EL (cell line): ENCODE measurements around the gene CD300LB.
A peak's percentile ranks its signal among the peaks of the same experiment; 100 is the strongest.
"Not testable (repeated sequence)": the region's sequence is repeated elsewhere in the genome, so short reads cannot be mapped to it uniquely, and the experiment has no call there.

Experiments
- DNase-seq: peaks from one replicate; pipeline ENCODE4 v3.0.0-alpha.2; 2016

Gene CD300LB

GRCh38 chr17:74524653-74525464, 6.4 kb downstream of the CD300LB start:
- DNase-seq: no peak

DNA sequence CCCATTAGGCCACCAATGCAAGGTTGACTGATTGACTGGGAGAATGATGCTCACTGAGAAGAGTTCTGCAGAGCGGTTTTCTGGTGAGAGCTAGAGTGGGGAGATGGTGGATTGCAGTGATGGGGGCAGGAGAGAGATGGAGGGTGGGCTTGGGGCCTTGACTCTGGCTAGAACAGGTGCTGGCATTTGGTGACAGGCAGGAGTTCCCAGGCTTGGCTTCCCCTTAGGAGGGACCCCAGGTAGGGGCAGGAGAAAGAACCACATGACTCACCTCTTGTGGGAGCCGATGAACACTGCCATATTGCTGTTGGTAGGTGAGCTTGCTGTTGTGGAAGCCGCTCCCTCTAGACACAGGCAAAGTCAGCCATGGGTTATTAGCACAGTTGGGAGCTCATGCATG, 8.0 kb downstream of the CD300LB start:
- no peak for DNase-seq

GRCh38 chr17:74522381-74523105, 8.7 kb downstream of the CD300LB start:
- no peak for DNase-seq

- DNase-seq: no peak
Measured at GRCh38 chr17:74521701-74522201, 9.5 kb downstream of the CD300LB start.

DNA sequence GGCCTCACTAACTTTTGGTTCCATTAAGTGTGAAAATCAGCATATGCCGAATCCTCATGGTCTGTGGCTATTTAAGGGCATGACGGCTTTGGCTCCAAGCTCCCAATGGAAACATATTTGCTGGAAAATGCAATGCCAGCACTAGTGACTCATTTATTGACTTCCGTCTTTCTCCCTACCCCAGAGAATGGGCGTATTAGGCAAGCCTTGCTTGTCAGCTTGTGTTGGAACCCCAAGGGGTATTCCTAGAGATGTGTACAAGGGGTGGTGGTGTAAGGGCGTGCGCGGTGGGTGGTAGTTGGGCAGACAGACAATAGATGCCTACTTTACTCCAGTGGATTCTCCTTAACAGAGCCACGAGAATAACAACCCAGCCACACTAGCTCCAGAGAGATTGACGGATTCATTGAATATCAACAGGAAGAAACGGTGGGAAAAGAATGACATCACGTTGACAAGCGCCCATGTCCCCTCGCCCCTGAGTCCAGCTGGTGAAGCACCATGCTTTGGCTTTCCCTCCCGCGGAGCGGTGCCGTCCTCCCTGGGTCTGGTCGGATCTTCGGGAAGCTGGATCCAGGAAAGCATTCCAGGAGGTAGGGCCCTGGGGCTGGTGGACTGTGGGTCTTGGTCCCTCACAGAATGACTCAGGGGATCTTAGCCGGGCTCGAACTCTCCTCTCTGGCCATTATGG, 10.3 kb downstream of the CD300LB start:
- DNase-seq: no peak

DNA sequence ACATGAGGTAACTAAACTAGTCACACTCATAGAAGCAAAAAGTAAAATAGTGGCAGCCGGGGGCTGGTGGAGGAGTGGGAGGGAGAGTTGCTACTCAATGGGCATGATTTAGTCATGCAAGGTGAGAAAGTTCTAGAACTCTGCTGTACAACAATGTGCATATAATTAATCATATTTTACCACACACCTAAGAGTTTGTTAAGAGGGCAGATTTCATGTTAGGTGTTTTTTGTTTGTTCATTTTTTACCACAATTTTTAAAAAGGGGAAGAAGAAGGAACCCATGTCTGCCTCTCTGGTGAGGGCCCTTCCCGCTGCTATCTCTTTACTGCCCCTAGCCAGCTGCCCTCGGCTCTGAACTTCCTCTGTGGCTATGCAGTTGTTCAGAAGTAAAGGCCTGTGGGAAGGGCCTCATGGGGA, 11.2 kb downstream of the CD300LB start:
- DNase-seq: no peak

GRCh38 chr17:74518413-74518981, 12.8 kb downstream of the CD300LB start:
- not testable (repeated sequence) for DNase-seq

DNA sequence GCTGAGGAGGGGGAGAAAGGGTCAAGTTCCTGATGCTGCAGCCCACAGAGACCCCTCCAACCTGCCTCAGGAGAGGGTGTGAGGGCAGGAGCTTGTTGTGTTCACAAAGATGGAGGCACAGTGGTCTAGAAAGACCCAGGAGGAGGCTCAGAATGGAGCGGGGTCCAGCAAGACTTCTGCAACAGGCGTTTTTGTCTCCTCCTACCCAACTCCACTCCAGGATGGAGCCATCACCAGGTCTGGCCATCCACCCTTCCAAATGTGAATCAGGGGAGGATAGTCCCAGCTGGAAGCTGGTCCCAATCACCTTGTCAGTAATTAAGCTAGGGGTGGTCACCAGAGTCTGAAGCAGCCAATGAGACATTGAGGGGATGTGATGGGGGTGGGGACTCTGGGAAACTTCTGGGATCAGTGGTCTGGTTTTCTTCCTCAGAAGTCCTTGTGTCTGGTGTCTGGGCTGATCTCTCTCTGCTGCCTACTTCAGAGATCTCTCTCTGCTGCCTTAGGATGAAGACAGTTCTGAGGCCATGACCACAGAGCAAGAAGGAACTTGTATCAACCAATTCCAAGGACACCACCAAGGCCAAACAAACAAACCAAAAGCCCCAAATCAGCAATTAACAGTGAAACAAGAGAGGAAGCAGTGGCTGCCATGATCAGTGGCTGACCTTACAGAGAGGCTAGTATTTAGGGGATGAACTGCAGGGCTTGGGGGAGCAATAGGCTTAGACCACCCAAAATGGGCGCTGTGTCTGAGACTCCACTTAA, 14.5 kb downstream of the CD300LB start:
- DNase-seq: no peak

- no peak for DNase-seq
Measured at GRCh38 chr17:74515941-74516340, 15.3 kb downstream of the CD300LB start.

DNA sequence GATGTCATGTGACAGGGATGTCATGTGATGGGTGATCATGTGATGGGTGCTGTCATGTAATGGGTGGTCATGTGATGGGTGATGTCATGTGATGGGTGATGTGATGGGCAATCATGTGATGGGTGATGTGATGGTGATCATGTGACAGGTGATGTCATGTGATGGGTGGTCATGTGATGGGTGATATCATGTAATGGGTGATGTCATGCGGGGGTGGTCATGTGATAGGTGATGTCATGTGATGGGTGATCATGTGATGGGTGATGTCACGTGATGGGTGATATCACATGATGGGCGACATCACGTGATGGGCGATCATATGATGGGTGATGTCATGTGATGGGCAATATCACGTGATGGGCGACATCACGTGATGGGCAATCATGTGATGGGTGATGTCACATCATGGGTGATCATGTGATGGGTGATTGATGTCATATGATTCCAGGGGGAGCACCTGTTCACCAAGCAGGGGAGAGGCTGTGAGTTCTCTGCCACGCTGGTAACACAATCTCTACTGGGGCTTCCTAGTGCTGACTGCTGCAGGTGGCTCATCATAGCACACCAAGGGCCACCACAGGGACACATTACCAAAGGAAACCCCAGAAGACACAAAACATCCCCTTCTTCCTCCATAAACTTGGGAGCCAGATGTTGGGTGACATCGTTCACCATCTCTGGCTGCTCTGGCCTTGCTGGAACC, 16.5 kb downstream of the CD300LB start:
- no peak for DNase-seq

DNA sequence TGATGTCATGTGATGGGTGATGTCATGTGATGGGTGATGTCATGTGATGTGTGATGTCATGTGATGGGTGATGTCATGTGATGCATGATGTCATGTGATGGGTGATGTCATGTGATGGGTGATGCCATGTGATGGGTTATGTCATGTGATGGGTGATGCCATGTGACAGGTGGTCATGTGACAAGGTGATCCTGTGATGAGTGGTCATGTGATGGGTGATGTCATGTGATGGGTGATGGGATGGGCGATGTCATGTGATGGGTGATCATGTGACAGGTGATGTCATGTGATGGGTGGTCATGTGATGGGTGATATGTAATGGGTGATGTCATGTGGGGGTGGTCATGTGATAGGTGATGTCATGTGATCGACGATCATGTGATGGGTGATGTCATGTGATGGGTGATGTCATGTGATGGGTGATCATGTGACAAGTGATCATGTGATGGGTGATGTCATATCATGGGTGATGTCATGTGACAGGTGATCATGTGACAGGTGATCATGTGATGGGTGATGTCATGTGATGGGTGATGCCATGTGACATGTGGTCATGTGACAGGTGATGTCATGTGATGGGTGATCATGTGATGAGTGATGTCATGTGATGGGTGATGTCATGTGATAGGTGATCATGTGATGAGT, 17.2 kb downstream of the CD300LB start:
- peak; percentile 50 for DNase-seq

- DNase-seq: peak; percentile 30
Measured at GRCh38 chr17:74512624-74513091, 18.6 kb downstream of the CD300LB start.

DNA sequence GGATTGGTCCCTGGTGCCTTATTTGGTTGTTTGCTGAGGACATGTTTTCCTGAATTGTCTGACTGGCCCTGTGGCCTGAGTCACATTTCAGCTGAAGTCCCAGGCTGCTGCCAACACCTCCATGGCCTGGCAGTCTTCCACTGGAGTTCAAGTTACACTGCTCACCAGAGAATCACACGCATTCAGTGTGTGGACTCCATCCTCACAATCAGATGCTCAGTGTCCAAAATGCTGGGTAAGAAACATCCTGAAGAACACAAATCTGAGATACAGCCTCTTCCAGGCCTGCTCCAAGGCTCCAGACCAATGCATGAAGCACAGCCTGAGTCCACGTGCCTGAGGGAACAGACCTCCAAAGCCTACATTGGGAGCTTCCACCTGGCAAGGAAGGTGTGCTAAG, 19.2 kb downstream of the CD300LB start:
- DNase-seq: no peak

DNA sequence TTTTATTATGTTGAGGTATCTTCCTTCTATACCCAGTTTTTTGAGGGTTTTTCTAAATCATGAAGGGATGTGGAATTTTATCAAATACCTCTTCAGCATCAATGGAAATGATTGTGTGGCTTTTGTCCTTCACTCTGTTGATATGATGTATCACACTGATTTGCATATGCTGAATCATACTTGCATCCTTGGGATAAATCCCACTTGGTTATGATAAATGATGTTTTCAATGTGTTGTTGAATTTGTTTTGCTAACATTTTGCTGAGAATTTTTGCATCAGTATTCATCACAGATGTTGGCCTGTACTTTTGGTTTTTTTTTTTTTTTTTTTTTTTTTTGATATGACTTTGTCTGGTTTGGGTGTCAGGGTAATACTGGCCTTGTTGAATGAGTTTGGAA, 23.1 kb downstream of the CD300LB start:
- no peak for DNase-seq

DNA sequence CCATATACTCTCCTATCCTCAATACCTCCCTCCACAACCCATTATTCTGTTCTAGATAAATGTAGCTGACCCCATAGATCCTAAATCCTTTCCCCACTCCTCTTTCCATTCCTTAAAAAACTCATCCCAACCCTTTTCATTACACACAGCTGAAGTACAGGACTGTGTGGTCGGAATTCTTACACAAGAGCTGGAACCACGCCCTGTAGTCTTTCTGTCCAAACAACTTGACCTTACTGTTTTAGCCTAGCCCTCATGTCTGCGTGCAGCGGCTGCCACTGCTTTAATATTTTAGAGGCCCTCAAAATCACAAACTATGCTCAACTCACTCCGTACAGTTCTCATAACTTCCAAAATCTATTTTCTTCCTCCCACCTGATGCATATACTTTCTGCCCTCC, 27.3 kb downstream of the CD300LB start:
- DNase-seq: not testable (repeated sequence)

DNA sequence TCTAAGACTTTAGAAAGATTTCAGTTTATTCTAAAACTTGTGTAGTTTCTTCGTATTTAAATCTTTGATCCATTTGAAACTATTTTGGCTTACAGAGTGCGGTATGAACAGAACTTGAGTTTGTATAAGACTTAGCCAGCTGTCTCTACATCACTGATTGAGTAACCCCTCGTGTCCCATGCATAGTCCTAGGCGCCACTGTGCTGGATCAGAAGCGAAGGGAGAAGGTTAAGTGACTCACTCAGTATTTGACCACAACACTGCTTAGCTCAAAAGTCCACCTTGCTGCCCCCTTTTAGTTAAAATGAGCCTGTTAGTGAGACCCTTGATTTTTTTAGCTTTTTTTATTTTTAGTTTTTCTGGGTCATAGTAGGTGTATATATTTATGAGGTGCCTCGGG, 28.4 kb downstream of the CD300LB start:
- no peak for DNase-seq

GRCh38 chr17:74499992-74500391, 31.3 kb downstream of the CD300LB start:
- DNase-seq: no peak

- no peak for DNase-seq
Measured at GRCh38 chr17:74497471-74497870, 33.8 kb downstream of the CD300LB start.

DNA sequence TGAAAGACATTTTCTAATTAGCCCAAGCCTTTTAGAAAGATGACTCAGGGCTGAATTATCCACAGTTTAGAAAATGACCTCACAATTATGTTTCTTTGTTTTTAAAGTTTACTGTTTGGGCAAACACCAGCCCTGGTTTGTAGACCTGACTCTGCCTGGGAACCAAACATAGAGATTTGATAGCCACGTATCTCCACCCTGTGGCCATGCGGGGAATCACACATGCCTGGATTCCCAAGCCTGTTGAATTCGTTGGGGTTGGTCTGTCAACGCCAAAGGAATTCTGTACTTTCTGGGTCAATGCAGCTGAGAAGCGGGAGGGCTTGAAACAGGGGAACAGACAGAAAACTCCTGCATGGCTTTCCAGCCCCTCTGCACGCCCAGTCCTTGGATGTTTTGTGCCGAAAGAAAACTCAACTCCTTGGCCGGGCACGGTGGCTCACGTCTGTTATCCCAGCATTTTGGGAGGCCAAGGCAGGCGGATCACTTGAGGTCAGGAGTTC, 37.9 kb downstream of the CD300LB start:
- peak; percentile 45 for DNase-seq

DNA sequence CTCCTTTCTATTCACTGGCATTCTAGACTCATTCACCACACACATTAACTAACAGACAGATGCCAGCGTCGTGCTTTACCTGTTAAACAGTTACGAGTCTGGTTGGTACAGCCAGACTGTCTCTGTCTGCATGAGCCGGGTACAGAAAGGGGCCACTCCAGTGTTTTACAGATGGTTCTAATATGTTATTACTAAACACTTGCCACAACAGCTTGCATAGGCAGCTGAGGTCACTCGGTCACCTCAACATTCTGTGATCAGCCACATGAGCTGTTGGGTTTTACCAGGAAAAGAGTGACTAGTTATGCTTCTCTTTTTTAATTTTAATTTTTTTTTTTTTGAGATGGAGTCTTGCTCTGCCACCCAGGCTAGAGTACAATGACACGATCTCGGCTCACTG, 39.6 kb downstream of the CD300LB start:
- no peak for DNase-seq

DNA sequence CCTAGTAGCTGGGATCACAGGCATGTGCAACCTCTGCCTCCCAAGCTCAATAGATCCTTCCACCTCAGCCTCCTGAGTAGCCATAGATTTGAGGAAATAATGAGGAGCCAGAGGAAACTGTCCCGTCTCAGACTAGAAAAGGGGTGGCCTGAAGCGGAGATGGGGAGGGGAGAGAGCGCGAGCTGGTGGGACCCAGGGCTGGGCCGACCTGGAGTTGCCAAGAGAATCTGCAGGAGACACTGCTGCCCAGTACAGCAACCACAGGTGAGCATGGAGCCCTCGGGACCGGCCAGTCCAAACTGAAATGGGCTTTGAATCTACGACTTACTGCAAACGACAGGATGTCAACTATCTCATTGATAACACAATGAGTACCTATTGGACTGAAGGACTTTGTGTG, 40.6 kb downstream of the CD300LB start:
- DNase-seq: no peak
